ENCODE data around the gene EPHB3. TPM values are rescaled to one million over a fixed set of nuclear protein-coding genes. Genes with fewer than 3 reads are reported as not detected.
A peak's percentile ranks its signal among the peaks of the same experiment; 100 is the strongest.

The EPHB3 gene
- total and polyA plus RNA-seq, 4 donors = 0.14 to 1.8 (median 0.67) TPM

DNA sequence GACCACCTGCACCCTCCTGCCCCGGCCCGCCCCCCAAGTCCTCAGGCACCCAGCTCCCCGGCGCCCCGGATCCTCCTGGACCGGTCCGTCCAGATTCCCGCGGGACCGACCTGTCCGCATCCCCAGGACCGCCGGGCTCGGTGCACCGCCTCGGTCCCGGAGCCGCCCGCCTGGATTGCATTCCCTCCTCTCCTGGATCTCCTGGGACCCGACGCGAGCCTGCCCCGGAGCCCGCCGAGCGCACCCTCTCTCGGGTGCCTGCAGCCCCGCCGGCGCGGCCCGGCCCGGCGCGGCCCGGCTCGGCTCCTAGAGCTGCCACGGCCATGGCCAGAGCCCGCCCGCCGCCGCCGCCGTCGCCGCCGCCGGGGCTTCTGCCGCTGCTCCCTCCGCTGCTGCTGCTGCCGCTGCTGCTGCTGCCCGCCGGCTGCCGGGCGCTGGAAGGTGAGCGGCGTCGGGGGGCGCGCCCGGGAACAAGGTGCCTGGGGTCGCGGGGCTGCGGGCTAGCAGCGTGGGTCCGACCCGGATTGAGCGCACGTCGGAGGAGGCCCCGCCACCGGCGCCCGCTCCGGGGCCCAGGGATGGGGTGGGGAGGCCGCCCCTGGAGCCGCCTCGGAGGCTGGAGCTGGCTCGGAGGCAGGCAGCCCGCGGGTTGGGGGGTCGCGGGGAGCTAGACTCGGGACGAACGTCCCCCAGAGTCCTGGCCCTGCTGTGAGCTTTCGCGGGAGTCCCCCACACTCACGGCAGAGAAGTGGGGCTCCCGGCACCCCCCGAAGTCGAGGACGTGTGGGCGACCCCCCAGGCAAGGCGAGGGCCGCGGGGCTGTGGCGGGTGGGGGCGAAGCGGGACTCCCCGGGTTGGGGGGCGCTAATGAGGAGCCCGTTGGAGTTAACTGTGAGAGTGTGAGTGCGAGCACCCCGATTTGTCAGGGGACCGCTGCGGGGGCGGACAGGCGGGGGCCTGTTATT lies 610 bp downstream of the EPHB3 start:
- TF ChIP-seq HNF4G (IDR thresholded peaks at IDR 0.05) (no peak), SP1 (IDR thresholded peaks at IDR 0.05) (no peak), FOXA1 (IDR thresholded peaks at IDR 0.05) (no peak), NR2F2 (IDR thresholded peaks at IDR 0.05) (no peak), RXRA (IDR thresholded peaks at IDR 0.05) (no peak), HNF4A (conservative IDR thresholded peaks at IDR 0.05) (no peak)
- TF ChIP-seq, protein P1, sequence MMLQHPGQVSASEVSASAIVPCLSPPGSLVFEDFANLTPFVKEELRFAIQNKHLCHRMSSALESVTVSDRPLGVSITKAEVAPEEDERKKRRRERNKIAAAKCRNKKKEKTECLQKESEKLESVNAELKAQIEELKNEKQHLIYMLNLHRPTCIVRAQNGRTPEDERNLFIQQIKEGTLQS (IDR thresholded peaks at IDR 0.05) = no peak
- H3K4me1 ChIP-seq (ENCODE audit: control insufficient read depth in 4 of 4, insufficient read depth in 4 of 4, low read length in 3 of 4) = peaks cover 2 to 15% (median 9%) of the 10 kb centered on the region in 4 donors

DNA sequence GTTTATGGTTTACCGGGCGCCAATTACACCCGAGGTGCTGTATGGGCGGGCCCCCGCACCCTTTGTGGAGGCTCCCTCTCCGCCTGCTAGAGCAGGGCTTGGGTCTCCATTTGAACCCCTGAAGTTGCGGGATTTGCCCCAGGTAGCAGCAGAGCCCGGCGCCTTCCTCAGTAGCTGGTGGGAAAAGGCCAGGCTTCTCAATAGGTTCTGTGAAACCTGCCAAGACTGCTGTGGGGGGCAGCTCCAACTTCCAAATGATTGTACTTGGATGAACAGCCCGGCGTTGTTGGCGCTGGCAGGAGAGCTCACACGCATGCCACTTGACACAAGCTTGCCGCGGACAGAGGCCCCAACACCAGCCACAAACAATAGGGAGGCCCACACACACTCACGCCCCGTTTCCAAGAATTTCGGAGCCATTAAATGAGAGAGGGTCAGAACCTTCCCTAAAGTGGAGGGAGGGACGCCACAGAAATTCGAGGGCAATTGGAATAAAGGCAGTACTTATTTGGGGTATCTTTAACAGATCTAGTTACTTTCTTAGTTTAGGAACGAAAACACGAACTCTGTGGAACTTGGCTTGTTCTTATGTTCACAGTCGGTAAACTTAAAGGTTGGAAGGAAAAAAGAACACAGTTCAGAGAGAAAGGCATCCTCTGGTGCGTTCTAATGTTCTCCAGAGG lies 1.4 kb downstream of the EPHB3 start:
- peak overlapping the region in 1 of 3 donors; percentile 49 for H3K4me3 ChIP-seq (ENCODE audit: low read depth in 1 of 3, low read length in 3 of 3)
- H3K4me1 ChIP-seq (ENCODE audit: control insufficient read depth in 4 of 4, insufficient read depth in 4 of 4, low read length in 3 of 4) = peaks cover 2 to 15% (median 9%) of the 10 kb centered on the region in 4 donors
- no peak overlapping the region for H3K27ac ChIP-seq (ENCODE audit: low read depth in 1 of 2, low read length in 2 of 2)
- H3K27me3 ChIP-seq (ENCODE audit: control insufficient read depth in 4 of 4, insufficient read depth in 4 of 4, low read length in 3 of 4) = peaks cover 0 to 12% (median 0%) of the 10 kb centered on the region in 4 donors
- H3K9ac ChIP-seq (ENCODE audit: low read depth in 1 of 2, low read length in 2 of 2) = no peak overlapping the region
- H3K9me3 ChIP-seq (ENCODE audit: control insufficient read depth in 4 of 4, low read length in 3 of 4) = no peaks in the 10 kb centered on the region
- TF ChIP-seq EGR1 (IDR thresholded peaks at IDR 0.05; ENCODE audit: low read depth in 2 of 2) (no peak), JUND (IDR thresholded peaks at IDR 0.05) (no peak), FOXA2 (IDR thresholded peaks at IDR 0.05) (no peak), RAD21 (IDR thresholded peaks at IDR 0.05) (no peak)
- no peak for DNase-seq (ENCODE audit: low spot score)
- WGBS = 66% methylated on average over 24 of the region's 24 CpGs
- H3K36me3 ChIP-seq (ENCODE audit: control insufficient read depth in 4 of 4, insufficient read depth in 3 of 4, low read depth in 1 of 4, low read length in 3 of 4) = no peaks in the 10 kb centered on the region

More for the DNA sequence above, 610 bp downstream of the EPHB3 start:
- H3K9ac ChIP-seq (ENCODE audit: low read depth in 1 of 2, low read length in 2 of 2) = no peak overlapping the region
- H3K27me3 ChIP-seq (ENCODE audit: control insufficient read depth in 4 of 4, insufficient read depth in 4 of 4, low read length in 3 of 4) = peaks cover 0 to 12% (median under 1%) of the 10 kb centered on the region in 4 donors
- DNase-seq (ENCODE audit: low spot score) = no peak
- 10% methylated on average over 109 of the region's 109 CpGs for WGBS
- H3K4me3 ChIP-seq (ENCODE audit: low read depth in 1 of 3, low read length in 3 of 3) = peak overlapping the region in 2 of 3 donors; percentile 4 to 49
- no peak overlapping the region for H3K27ac ChIP-seq (ENCODE audit: low read depth in 1 of 2, low read length in 2 of 2)
- no peaks in the 10 kb centered on the region for H3K36me3 ChIP-seq (ENCODE audit: control insufficient read depth in 4 of 4, insufficient read depth in 3 of 4, low read depth in 1 of 4, low read length in 3 of 4)
- no peaks in the 10 kb centered on the region for H3K9me3 ChIP-seq (ENCODE audit: control insufficient read depth in 4 of 4, low read length in 3 of 4)

DNA sequence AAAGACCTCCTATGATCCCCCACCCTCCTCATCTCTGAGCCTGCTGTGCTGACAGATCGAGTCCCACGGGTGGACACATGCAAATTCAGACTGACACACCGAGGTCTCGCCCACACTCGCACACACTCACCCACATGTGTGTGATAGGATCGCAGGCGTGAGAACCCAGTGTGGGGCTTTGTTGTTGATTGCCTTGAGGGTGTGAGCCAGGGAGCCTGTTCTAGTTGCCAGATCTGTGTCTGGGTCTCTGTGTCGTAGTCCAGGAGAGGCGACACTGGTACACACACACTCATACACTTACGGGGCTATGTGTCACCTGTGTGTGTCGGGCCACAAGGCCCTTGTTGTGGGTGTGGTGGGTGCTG lies 2.0 kb downstream of the EPHB3 start:
- H3K36me3 ChIP-seq (ENCODE audit: control insufficient read depth in 4 of 4, insufficient read depth in 3 of 4, low read depth in 1 of 4, low read length in 3 of 4) = no peaks in the 10 kb centered on the region
- no peak overlapping the region for H3K4me3 ChIP-seq (ENCODE audit: low read depth in 1 of 3, low read length in 3 of 3)
- no peak for DNase-seq (ENCODE audit: low spot score)
- no peak for TF ChIP-seq SP1 (IDR thresholded peaks at IDR 0.05)
- TF ChIP-seq, protein P1 (IDR thresholded peaks at IDR 0.05) = no peak
- TF ChIP-seq FOXA1 (IDR thresholded peaks at IDR 0.05) = no peak
- H3K9ac ChIP-seq (ENCODE audit: low read depth in 1 of 2, low read length in 2 of 2) = no peak overlapping the region
- H3K9me3 ChIP-seq (ENCODE audit: control insufficient read depth in 4 of 4, low read length in 3 of 4) = no peaks in the 10 kb centered on the region
- H3K27ac ChIP-seq (ENCODE audit: low read depth in 1 of 2, low read length in 2 of 2) = no peak overlapping the region
- H3K27me3 ChIP-seq (ENCODE audit: control insufficient read depth in 4 of 4, insufficient read depth in 4 of 4, low read length in 3 of 4) = peaks cover 0 to 8% (median 0%) of the 10 kb centered on the region in 4 donors
- H3K4me1 ChIP-seq (ENCODE audit: control insufficient read depth in 4 of 4, insufficient read depth in 4 of 4, low read length in 3 of 4) = peaks cover 2 to 15% (median 9%) of the 10 kb centered on the region in 4 donors
- 73% methylated on average over 11 of the region's 11 CpGs for WGBS
